K562 (cell line): ENCODE data around the gene GRPR. TPM values are rescaled to one million over a fixed set of nuclear protein-coding genes. Genes with fewer than 3 reads are reported as not detected.

ENCODE experiments used
- ATAC-seq: fragments of 200-7000 bp; cut with Tn5 transposase; 3 replicates; pipeline ENCODE4 v1.9.1; 2020; ENCODE audit warnings: moderate library complexity
- BruUV-seq: library from RNA; stranded (reverse); fragments of 400-500 nt; replicated peaks from 2 replicates; lab custom pipeline; 2021; lab: Mats Ljungman, UMichigan
- CTCF ChIA-PET: fragments of 300-600 bp; formaldehyde crosslinking; extraction: SDS; loops from one replicate; lab custom pipeline; 2021; ENCODE audit warnings: low intra/inter-chr PET ratio; lab: Yijun Ruan, JAX
- POLR2A ChIA-PET: fragments of 300-600, 350-650 bp; sonication (Branson Sonifier 250); formaldehyde crosslinking; extraction: SDS; loops from one replicate; lab custom pipeline; 2021; ENCODE audit warnings: antibody characterized with exemption, inconsistent platforms; lab: Yijun Ruan, JAX
- DNase-seq, 4 experiments: peaks; one replicate each; pipeline versions ENCODE4 v3.0.0 to v3.0.0-alpha.2; 2011 to 2018; ENCODE audit warnings: low spot score in 3 of 4, mixed read lengths in 3 of 4; ENCODE audit errors: extremely low read depth in 1 of 4
- FAIRE-seq: peaks from 2 replicates; lab custom pipeline; 2011; peaks lifted over from hg19 to GRCh38; lab: Jason Lieb, UNC
- H2AFZ ChIP-seq: 2 replicates; pipeline ENCODE4 v1.6.0; 2011; ENCODE audit warnings: low read depth, low read length, control low read depth, inconsistent platforms
- H3K27ac ChIP-seq: fragments of 200-600 bp; 3 replicates; pipeline ENCODE4 v1.8.0; 2011; ENCODE audit warnings: low read depth, mild to moderate bottlenecking, control low read depth, inconsistent platforms, low read length, moderate library complexity, mixed read lengths; ENCODE audit errors: extremely low read depth
- H3K27me3 ChIP-seq, 2 experiments: fragments of 300-600 bp in 1 of 2; 2 replicates in 1 of 2; 3 replicates in 1 of 2; pipeline versions ENCODE4 v1.6.0 to v1.8.0; 2011; ENCODE audit warnings: inconsistent platforms in 2 of 2, low read length in 2 of 2, mild to moderate bottlenecking in 1 of 2, mixed read lengths in 1 of 2, moderate library complexity in 1 of 2; ENCODE audit not compliant: control insufficient read depth in 2 of 2, insufficient read depth in 2 of 2
- H3K36me3 ChIP-seq: fragments of 300-600 bp; 3 replicates; pipeline ENCODE4 v1.8.0; 2011; ENCODE audit warnings: mild to moderate bottlenecking, low read length, inconsistent platforms; ENCODE audit not compliant: control insufficient read depth, insufficient read depth
- H3K4me1 ChIP-seq, 2 experiments: fragments of 200-600 bp in 1 of 2; replicated peaks in 1 of 2; 2 replicates in 1 of 2; 3 replicates in 1 of 2; pipeline versions ENCODE4 v1.5.1 to v1.8.0; 2011; ENCODE audit warnings: inconsistent platforms in 2 of 2, low read length in 2 of 2, mild to moderate bottlenecking in 1 of 2, mixed read lengths in 1 of 2, moderate library complexity in 1 of 2; ENCODE audit not compliant: control insufficient read depth in 2 of 2, insufficient read depth in 2 of 2
- H3K4me2 ChIP-seq: 2 replicates; pipeline ENCODE4 v1.6.1; 2011; ENCODE audit warnings: low read length, control low read depth, inconsistent platforms, mixed read lengths; ENCODE audit not compliant: insufficient read depth
- H3K4me3 ChIP-seq: fragments of 200-600 bp; sonication (generic), shearing (Covaris generic); 2 replicates; pipeline ENCODE4 v1.5.1; 2016; ENCODE audit warnings: control low read depth, inconsistent platforms
- H3K79me2 ChIP-seq: fragments of 200-600 bp; 3 replicates; pipeline ENCODE4 v1.8.0; 2011; ENCODE audit warnings: low read length, inconsistent platforms; ENCODE audit not compliant: control insufficient read depth, insufficient read depth
- H3K9ac ChIP-seq, 2 experiments: 2 replicates each; pipeline versions ENCODE4 v1.6.0 to v1.6.1; 2011; ENCODE audit warnings: low read depth in 2 of 2, low read length in 2 of 2, control low read depth in 1 of 2, inconsistent platforms in 1 of 2, mild to moderate bottlenecking in 1 of 2, mixed read lengths in 1 of 2; ENCODE audit not compliant: insufficient read depth in 1 of 2
- H3K9me1 ChIP-seq: one replicate; pipeline ENCODE4 v1.6.0; 2011; ENCODE audit warnings: inconsistent platforms, mild to moderate bottlenecking, low read length, moderate library complexity; ENCODE audit not compliant: control insufficient read depth, insufficient read depth
- H3K9me3 ChIP-seq: replicated peaks from 2 replicates; pipeline ENCODE4 v1.5.1; 2011; ENCODE audit warnings: low read depth, low read length, inconsistent platforms; ENCODE audit not compliant: control insufficient read depth, insufficient read depth
- H4K20me1 ChIP-seq: replicated peaks from 2 replicates; pipeline ENCODE4 v1.6.1; 2011; ENCODE audit warnings: low read length, inconsistent platforms, mixed read lengths; ENCODE audit not compliant: control insufficient read depth, insufficient read depth
- DACH1 ChIP-seq: fragments of 450-650 bp; IDR thresholded peaks from 2 replicates; pipeline ENCODE4 v1.6.1; 2018; ENCODE audit not compliant: partially characterized antibody
- NCOA6 ChIP-seq: fragments of 450-650 bp; IDR thresholded peaks from 2 replicates; pipeline ENCODE4 v1.6.1; 2017; ENCODE audit warnings: mild to moderate bottlenecking
- NR2C2 ChIP-seq, 2 experiments: fragments of 200-800 bp in 1 of 2; sonication (Bioruptor generic) in 1 of 2; sonication (generic) in 1 of 2; formaldehyde crosslinking in 1 of 2; IDR thresholded peaks; 2 replicates each; pipeline versions ENCODE4 v1.6.1 to v1.8.0; 2016 to 2022; ENCODE audit warnings: mild to moderate bottlenecking in 1 of 2, missing compliant biosample characterization in 1 of 2, missing genetic modification characterization in 1 of 2, missing genetic modification reagents in 1 of 2
- PHF8 ChIP-seq: fragments of 200-600 bp; sonication (generic); IDR thresholded peaks from 2 replicates; pipeline ENCODE4 v1.6.1; 2012; ENCODE audit warnings: mixed run types, mild to moderate bottlenecking, inconsistent platforms, low read length, moderate library complexity, borderline replicate concordance
- RFX1 ChIP-seq: fragments of 450-650 bp; IDR thresholded peaks from 2 replicates; pipeline ENCODE4 v1.6.1; 2016; ENCODE audit warnings: mild to moderate bottlenecking, moderate library complexity
- SIX5 ChIP-seq, 2 experiments: IDR thresholded peaks; 2 replicates each; pipeline ENCODE4 v1.6.1; 2011; ENCODE audit warnings: low read length in 2 of 2, borderline replicate concordance in 1 of 2, low read depth in 1 of 2, mild to moderate bottlenecking in 1 of 2, moderate library complexity in 1 of 2; ENCODE audit not compliant: insufficient read depth in 1 of 2
- SREBF1 ChIP-seq: fragments of 150-350 bp; IDR thresholded peaks from 2 replicates; pipeline ENCODE4 v1.6.1; 2014; ENCODE audit warnings: antibody characterized with exemption, low read depth, low read length, borderline replicate concordance
- STAT5B ChIP-seq: fragments of 250-450 bp; sonication (Bioruptor Pico); IDR thresholded peaks from 2 replicates; pipeline ENCODE4 v1.8.0; 2021; ENCODE audit warnings: mild to moderate bottlenecking, inconsistent platforms
- TSC22D4 ChIP-seq: fragments of 450-650 bp; IDR thresholded peaks from 2 replicates; pipeline ENCODE4 v1.6.1; 2016; ENCODE audit warnings: missing genetic modification characterization, missing biosample characterization, control low read depth
- ZBTB33 ChIP-seq: sonication (generic); formaldehyde crosslinking; IDR thresholded peaks from 2 replicates; pipeline ENCODE4 v1.8.1; 2023; ENCODE audit warnings: mild to moderate bottlenecking, missing genetic modification reagents
- ZNF740 ChIP-seq, 3 experiments: fragments of 200-800 bp in 1 of 3; sonication (Bioruptor generic) in 1 of 3; sonication (generic) in 1 of 3; formaldehyde crosslinking in 1 of 3; IDR thresholded peaks; 2 replicates each; pipeline versions ENCODE4 v1.6.1 to v1.8.0; 2016 to 2022; ENCODE audit warnings: mild to moderate bottlenecking in 2 of 3, missing compliant biosample characterization in 2 of 3, missing genetic modification characterization in 2 of 3, missing genetic modification reagents in 1 of 3
- WGBS: fragments of 100-300 bp; shearing (Covaris generic); methylation state at CpG from one replicate; pipeline ENCODE4 v1.1.6; 2016; ENCODE audit warnings: low coverage, mixed read lengths; ENCODE audit not compliant: insufficient coverage; ENCODE audit errors: missing lambda C conversion rate; 5-methylcytosine and 5-hydroxymethylcytosine counted together
- in situ Hi-C: fragments of 300-500 bp; cut with MboI; formaldehyde crosslinking; loops from 4 replicates; pipeline ENCODE4 v1.15.0; 2018; ENCODE audit warnings: inconsistent platforms, mixed read lengths
- intact Hi-C: fragments of 100-400 bp; cut with micrococcal nuclease; formaldehyde crosslinking; loops from 2 replicates; pipeline ENCODE4 v1.14.2; 2022
- polyA plus RNA-seq, 8 experiments: library from polyadenylated mRNA; depleted of rRNA in 4 of 8; stranded (reverse) in 5 of 8; unstranded in 3 of 8; fragments of >200 nt; fragmentation: Nextera tagmentation in 2 of 8; fragmentation: Illumina TruSeq in 1 of 8; extraction: Ambion mirVana in 2 of 8; extraction: Trizol in 1 of 8; gene quantifications; 2 replicates each; pipeline versions ENCODE4 v1.2.1 to v1.2.3, GENCODE V29; 2011 to 2014; ENCODE audit warnings: inconsistent platforms in 1 of 8, missing spikeins in 1 of 8
- total RNA-seq, 7 experiments: library from RNA; depleted of rRNA in 6 of 7; stranded (reverse); fragments of >200 nt in 6 of 7; fragmentation: Illumina TruSeq in 2 of 7; extraction: Trizol in 2 of 7; gene quantifications; 2 replicates each; pipeline versions ENCODE4 v1.2.1 to v1.2.3, GENCODE V29; 2011 to 2021; ENCODE audit warnings: low replicate concordance in 1 of 7

GRPR gene
- total and polyA plus RNA-seq, 9 of the 15 experiments (the other 6 are each of a cell fraction or from before 2014, with no cell fraction given), result 0.06 to 0.11 TPM; not detected in 7

GRCh38 chrX:16124201-16124600 lies 836 bp downstream of the GRPR start:
- no peak for DNase-seq
- CTCF ChIA-PET, result interaction anchor here (1.4 kb wide), 1 partner anchor 88 kb away, joined by 6 read pairs; no protein-coding TSS in a partner anchor
- no peaks in the 10 kb centered on the region for H3K27me3 ChIP-seq
- peaks cover 3% of the 10 kb centered on the region for H3K9me1 ChIP-seq
- H4K20me1 ChIP-seq, result no peaks in the 10 kb centered on the region
- TF ChIP-seq STAT5B (CRISPR knock-in tag) (no peak), SIX5 (IDR thresholded peaks at IDR 0.05; ENCODE audit: borderline replicate concordance in 1 of 2, insufficient read depth in 1 of 2, low read depth in 1 of 2, low read length in 2 of 2) (no peak), DACH1 (no peak), TSC22D4 (tag) (no peak), ZBTB33 (CRISPR knock-in tag) (no peak), NR2C2 (CRISPR knock-in tag; IDR thresholded peaks at IDR 0.05) (no peak), NR2C2 (tag; IDR thresholded peaks at IDR 0.05) (no peak), RFX1 (no peak), SREBF1 (no peak), ZNF740 (CRISPR knock-in tag; IDR thresholded peaks at IDR 0.05) (no peak), ZNF740 (tag; IDR thresholded peaks at IDR 0.05) (no peak), PHF8 (no peak), NCOA6 (no peak)
- H3K36me3 ChIP-seq, result no peaks in the 10 kb centered on the region
- H3K27ac ChIP-seq, result no peak overlapping the region
- no peaks in the 10 kb centered on the region for H3K79me2 ChIP-seq
- peaks cover 0 to 11% of the 10 kb centered on the region in 2 experiments; a peak in 2 of 5 replicates for H3K4me1 ChIP-seq
- ATAC-seq, result no peak
- no peak for FAIRE-seq
- intact Hi-C loops, result loop anchor here (5.0 kb wide), 1 partner anchor 313 kb away; no protein-coding TSS in a partner anchor
- 0% methylated on average over 5 of the region's 7 CpGs for WGBS
- BruUV-seq, result no TSS peak
- POLR2A ChIA-PET, result no interaction called here
- peaks cover 1% of the 10 kb centered on the region; the same call in 1 of the 2 replicates for H3K9me3 ChIP-seq
- no peak overlapping the region for H3K9ac ChIP-seq
- H3K4me3 ChIP-seq, result no peak overlapping the region
- no peak overlapping the region for H3K4me2 ChIP-seq
- H2AFZ ChIP-seq, result no peak overlapping the region
- in situ Hi-C loops, result no loop called here
